OCI-LY1 (cell line): ENCODE results near the gene ARHGAP25.

Experiments
- CTCF ChIP-seq: fragments of 200-600 bp; sonication (generic), shearing (Covaris generic); IDR thresholded peaks from 2 replicates; pipeline ENCODE4 v1.5.1; 2017; ENCODE audit warnings: mild to moderate bottlenecking, antibody characterized with exemption, low read length, moderate library complexity, mixed read lengths
- EZH2 ChIP-seq: fragments of 200-600 bp; sonication (generic), shearing (Covaris generic); IDR thresholded peaks from 2 replicates; pipeline ENCODE4 v1.8.0; 2017; ENCODE audit warnings: borderline replicate concordance, mixed run types, mild to moderate bottlenecking, antibody characterized with exemption, low read length, moderate library complexity, mixed read lengths

- TF ChIP-seq EZH2 (no peak), CTCF (no peak)
Measured at GRCh38 chr2:68769586-68770270, 35.1 kb downstream of the ARHGAP25 start.
